ENCODE data around the gene LST1.

Gene LST1

DNA sequence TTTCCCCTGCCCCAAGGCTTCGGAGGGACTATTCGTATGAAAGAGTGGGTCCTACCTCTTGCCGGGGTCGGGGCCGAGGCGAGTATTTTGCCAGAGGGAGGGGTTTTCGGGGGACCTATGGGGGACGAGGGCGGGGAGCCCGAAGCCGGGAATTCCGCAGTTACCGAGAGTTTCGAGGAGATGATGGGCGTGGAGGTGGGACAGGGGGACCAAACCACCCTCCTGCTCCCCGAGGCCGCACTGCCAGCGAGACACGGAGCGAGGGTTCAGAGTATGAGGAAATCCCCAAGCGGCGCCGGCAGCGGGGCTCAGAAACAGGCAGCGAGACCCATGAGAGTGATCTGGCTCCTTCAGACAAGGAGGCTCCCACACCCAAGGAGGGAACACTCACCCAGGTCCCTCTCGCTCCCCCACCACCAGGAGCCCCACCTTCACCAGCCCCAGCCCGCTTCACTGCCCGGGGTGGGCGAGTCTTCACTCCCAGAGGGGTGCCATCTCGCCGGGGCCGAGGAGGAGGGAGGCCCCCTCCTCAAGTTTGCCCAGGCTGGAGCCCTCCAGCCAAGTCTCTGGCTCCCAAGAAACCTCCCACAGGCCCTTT lies 45.7 kb downstream of the LST1 start:
- no peak for DNase-seq (ENCODE audit: low read depth, low spot score)
- TF ChIP-seq CTCF (IDR thresholded peaks at IDR 0.05; ENCODE audit: insufficient read depth, low read length, missing control alignments): no peak
- CTCF ChIA-PET: no interaction called here
- POLR2A ChIA-PET: no interaction called here
- H3K4me3 ChIP-seq (ENCODE audit: low read depth, low read length): no peak overlapping the region

DNA sequence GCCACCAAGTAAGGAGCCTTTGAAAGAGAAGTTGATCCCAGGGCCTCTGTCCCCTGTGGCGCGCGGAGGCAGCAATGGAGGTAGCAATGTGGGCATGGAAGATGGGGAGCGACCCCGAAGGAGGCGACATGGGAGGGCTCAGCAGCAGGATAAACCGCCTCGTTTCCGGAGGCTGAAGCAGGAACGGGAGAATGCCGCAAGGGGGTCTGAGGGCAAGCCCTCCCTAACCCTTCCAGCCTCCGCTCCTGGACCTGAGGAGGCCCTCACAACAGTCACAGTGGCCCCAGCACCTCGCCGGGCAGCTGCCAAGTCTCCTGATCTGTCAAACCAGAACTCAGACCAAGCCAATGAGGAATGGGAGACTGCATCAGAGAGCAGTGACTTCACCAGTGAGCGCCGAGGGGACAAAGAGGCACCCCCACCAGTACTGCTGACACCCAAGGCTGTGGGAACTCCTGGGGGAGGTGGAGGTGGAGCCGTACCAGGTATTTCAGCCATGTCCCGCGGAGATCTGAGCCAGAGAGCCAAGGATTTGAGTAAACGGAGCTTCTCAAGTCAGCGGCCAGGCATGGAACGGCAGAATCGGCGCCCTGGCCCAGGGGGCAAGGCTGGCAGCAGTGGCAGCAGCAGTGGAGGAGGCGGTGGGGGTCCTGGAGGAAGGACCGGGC lies 46.3 kb downstream of the LST1 start:
- no peak overlapping the region for H3K4me3 ChIP-seq (ENCODE audit: low read depth, low read length)
- TF ChIP-seq CTCF (IDR thresholded peaks at IDR 0.05; ENCODE audit: insufficient read depth, low read length, missing control alignments): no peak
- ChIA-PET CTCF (interaction anchor here (0.8 kb wide), 1 partner anchor 33 kb away, joined by 3 read pairs; no protein-coding TSS in a partner anchor), POLR2A (no interaction called here)
- no peak for DNase-seq (ENCODE audit: low read depth, low spot score)

DNA sequence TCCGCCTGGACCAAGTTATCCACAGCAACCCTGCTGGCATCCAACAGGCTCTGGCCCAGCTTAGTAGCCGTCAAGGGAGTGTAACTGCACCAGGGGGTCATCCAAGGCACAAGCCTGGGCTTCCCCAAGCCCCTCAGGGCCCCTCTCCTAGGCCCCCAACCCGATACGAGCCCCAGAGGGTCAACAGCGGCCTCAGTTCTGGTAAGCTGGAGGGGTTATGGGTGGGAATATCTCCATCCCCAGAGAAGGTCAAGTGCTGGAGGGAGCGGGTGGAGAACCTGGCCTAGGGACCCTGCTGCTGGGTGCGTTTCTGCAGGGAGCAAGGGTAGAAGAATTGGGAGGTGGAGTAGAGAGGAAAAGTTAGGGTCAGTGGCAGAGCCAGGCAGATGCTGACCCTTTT lies 47.4 kb downstream of the LST1 start:
- no peak overlapping the region for H3K4me3 ChIP-seq (ENCODE audit: low read depth, low read length)
- ChIA-PET CTCF (interaction anchor here (0.7 to 2.0 kb wide), 5 partner anchors 10 to 35 kb away, joined by 3 to 5 read pairs (median 3); no protein-coding TSS in a partner anchor), POLR2A (no interaction called here)
- no peak for TF ChIP-seq CTCF (IDR thresholded peaks at IDR 0.05; ENCODE audit: insufficient read depth, low read length, missing control alignments)
- no peak for DNase-seq (ENCODE audit: low read depth, low spot score)

- no peak for DNase-seq (ENCODE audit: low read depth, low spot score)
- no peak overlapping the region for H3K4me3 ChIP-seq (ENCODE audit: low read depth, low read length)
- no peak for TF ChIP-seq CTCF (IDR thresholded peaks at IDR 0.05; ENCODE audit: insufficient read depth, low read length, missing control alignments)
- ChIA-PET POLR2A (interaction anchor here (0.6 to 1.2 kb wide), 3 partner anchors 12 to 1741 kb away, joined by 3 to 6 read pairs (median 4); no protein-coding TSS in a partner anchor), CTCF (interaction anchor here (0.7 to 2.0 kb wide), 4 partner anchors 10 to 36 kb away, joined by 3 to 5 read pairs (median 4); no protein-coding TSS in a partner anchor)
Measured at GRCh38 chr6:31634131-31634530, 48.1 kb downstream of the LST1 start.

GRCh38 chr6:31634969-31635575 lies 49.0 kb downstream of the LST1 start:
- ChIA-PET POLR2A (interaction anchor here (0.7 to 1.4 kb wide), 5 partner anchors 9 to 97 kb away, joined by 3 to 6 read pairs (median 3); partner anchors contain the start of gene BAG6), CTCF (interaction anchor here (0.9 to 2.6 kb wide), 4 partner anchors 9 to 37 kb away, joined by 3 to 11 read pairs (median 4); no protein-coding TSS in a partner anchor)
- no peak for TF ChIP-seq CTCF (IDR thresholded peaks at IDR 0.05; ENCODE audit: insufficient read depth, low read length, missing control alignments)
- DNase-seq (ENCODE audit: low read depth, low spot score): no peak
- H3K4me3 ChIP-seq (ENCODE audit: low read depth, low read length): no peak overlapping the region
